Psoas muscle (tissue), 8 donors: ENCODE measurements around the gene ARHGAP15. TPM values are rescaled to one million over a fixed set of nuclear protein-coding genes. Genes with fewer than 3 reads are reported as not detected.

ENCODE experiments used
- ATAC-seq, 4 donors: fragments of 200-7000 bp; cut with Tn5 transposase; one replicate each; pipeline ENCODE4 v1.9.1; 2020; ENCODE audit warnings: moderate library complexity in 3 of 4, mild to moderate bottlenecking in 2 of 4
- DNase-seq, 2 donors: peaks; one replicate each; pipeline ENCODE4 v3.0.0-alpha.2; 2020
- H3K27ac ChIP-seq: fragments of 200-600 bp; one replicate; pipeline ENCODE4 v1.8.0; 2022
- H3K27me3 ChIP-seq, 3 donors: fragments of 200-600 bp in 1 of 3; one replicate each; pipeline versions ENCODE4 v1.6.1 to v1.8.0; 2013 to 2022; ENCODE audit warnings: low read length in 2 of 3, mild to moderate bottlenecking in 2 of 3, moderate library complexity in 1 of 3; ENCODE audit not compliant: insufficient read depth in 3 of 3
- H3K36me3 ChIP-seq, 2 donors: fragments of 200-600 bp in 1 of 2; one replicate each; pipeline versions ENCODE4 v1.6.1 to v1.8.0; 2013 to 2022; ENCODE audit warnings: low read depth in 1 of 2, mild to moderate bottlenecking in 1 of 2, moderate library complexity in 1 of 2; ENCODE audit not compliant: insufficient read depth in 1 of 2
- H3K4me1 ChIP-seq: fragments of 200-600 bp; one replicate; pipeline ENCODE4 v1.8.0; 2022
- H3K4me3 ChIP-seq: fragments of 200-600 bp; one replicate; pipeline ENCODE4 v1.8.0; 2022; ENCODE audit warnings: mild to moderate bottlenecking
- H3K9me3 ChIP-seq: fragments of 200-600 bp; one replicate; pipeline ENCODE4 v1.8.0; 2022
- WGBS, 3 donors: extraction: QIAGEN DNeasy Blood & Tissue Kit; methylation state at CpG; one replicate each; pipeline versions ENCODE4 v1.1.6 to v1.1.7; 2013; 5-methylcytosine and 5-hydroxymethylcytosine counted together
- intact Hi-C, 2 donors: fragments of 100-400 bp; cut with DNase I; formaldehyde crosslinking; loops; one replicate each; pipeline versions ENCODE4 v1.11.0 to v1.14.2; 2022
- polyA plus RNA-seq, 3 donors: library from polyadenylated mRNA; stranded (reverse); fragments of 200-250 nt; gene quantifications; one replicate each; pipeline ENCODE4 v1.2.3, GENCODE V29; 2013
- total RNA-seq, 4 donors: library from RNA; stranded (reverse); fragmentation: NEBNext Ultra II Directional in 2 of 4; extraction: Animal tissue kit (Norgen Biotek cat#: 25700) in 2 of 4; gene quantifications; one replicate each; pipeline versions ENCODE4 v1.2.1 to v1.2.4, GENCODE V29; 2021 to 2023
- TF ChIP-seq, protein P1 (sequence below): fragments of 200-600 bp; IDR thresholded peaks from one replicate; pipeline ENCODE4 v1.8.0; 2022; ENCODE audit warnings: antibody characterized with exemption
- donor health status: healthy with polysubstance abuse.
- donor health status: DM: no; HTN: no; CAD: no; lungs with moderate emphysema.
- donor health status: Bipolar disorder and iron deficiency.
- donor health status: healthy.
- donor health status: DM: yes; HTN: yes; CAD: no.
- donor health status: DM: no; HTN: no; CAD: no.
- donor health status: DM: no; HTN: no; CAD: no.
- donor health status: DM: yes; HTN: yes; CAD: no.

The ARHGAP15 gene
- total and polyA plus RNA-seq, 7 donors = 0.49 to 3.1 (median 0.95) TPM

DNA sequence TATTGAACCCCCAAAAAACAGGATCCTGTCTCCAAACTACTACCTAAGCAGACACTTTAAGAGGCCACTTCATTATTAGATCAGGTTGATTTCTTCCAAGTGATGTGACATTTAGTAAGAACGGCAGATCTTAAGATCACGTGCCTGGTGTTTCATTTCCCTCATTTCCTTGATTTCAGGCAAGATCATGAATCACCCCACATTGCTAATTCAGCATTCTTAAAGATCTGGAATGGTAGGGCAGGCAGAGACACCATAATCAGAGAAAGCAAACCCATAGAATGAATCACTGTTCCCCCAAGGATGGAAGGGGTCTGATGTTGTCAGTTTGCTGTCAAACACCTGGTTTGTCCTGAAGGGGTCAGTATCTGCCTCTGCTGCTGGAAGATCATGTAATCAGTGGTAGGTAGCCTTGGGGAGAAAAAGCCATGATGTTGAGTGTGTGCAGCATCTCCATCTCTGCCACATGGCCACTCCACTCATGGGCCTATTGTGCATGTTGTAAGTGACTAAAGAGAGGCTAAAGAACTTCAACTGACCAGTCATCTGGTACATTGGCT is 133.9 kb downstream of the ARHGAP15 start:
- H3K27me3 ChIP-seq = no peaks in the 10 kb centered on the region
- ATAC-seq (no peak), DNase-seq (no peak)
- H3K36me3 ChIP-seq = no peaks in the 10 kb centered on the region
- intact Hi-C loops = no loop called here
- no peak overlapping the region for H3K4me3 ChIP-seq
- no peaks in the 10 kb centered on the region for H3K4me1 ChIP-seq
- H3K27ac ChIP-seq = no peak overlapping the region
- WGBS, 3 donors = 88 to 97% (median 89%) methylated on average over 2 of the region's 2 CpGs
- TF ChIP-seq, protein P1, sequence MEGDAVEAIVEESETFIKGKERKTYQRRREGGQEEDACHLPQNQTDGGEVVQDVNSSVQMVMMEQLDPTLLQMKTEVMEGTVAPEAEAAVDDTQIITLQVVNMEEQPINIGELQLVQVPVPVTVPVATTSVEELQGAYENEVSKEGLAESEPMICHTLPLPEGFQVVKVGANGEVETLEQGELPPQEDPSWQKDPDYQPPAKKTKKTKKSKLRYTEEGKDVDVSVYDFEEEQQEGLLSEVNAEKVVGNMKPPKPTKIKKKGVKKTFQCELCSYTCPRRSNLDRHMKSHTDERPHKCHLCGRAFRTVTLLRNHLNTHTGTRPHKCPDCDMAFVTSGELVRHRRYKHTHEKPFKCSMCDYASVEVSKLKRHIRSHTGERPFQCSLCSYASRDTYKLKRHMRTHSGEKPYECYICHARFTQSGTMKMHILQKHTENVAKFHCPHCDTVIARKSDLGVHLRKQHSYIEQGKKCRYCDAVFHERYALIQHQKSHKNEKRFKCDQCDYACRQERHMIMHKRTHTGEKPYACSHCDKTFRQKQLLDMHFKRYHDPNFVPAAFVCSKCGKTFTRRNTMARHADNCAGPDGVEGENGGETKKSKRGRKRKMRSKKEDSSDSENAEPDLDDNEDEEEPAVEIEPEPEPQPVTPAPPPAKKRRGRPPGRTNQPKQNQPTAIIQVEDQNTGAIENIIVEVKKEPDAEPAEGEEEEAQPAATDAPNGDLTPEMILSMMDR = no peak
- H3K9me3 ChIP-seq = no peaks in the 10 kb centered on the region

DNA sequence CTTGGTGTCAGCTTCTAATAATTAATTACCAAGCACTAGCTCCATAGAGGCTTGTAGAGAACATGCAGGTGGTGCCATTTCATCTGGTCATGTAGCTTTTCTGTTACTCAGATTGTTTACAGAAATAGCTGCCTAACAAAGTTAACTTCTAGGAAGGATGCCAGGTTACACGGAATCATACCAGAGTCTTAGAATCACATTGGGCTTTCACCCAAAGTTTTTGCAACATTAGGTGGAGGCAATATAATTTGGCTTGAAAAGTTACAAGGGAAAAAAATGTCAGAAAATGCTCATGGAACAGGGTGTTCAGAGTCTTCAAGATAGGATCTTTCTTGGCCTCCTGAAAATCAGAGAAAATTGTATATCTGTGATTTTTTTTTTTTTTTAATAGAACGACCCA is 135.6 kb downstream of the ARHGAP15 start:
- intact Hi-C loops = no loop called here
- no peaks in the 10 kb centered on the region for H3K9me3 ChIP-seq
- TF ChIP-seq, protein P1 = no peak
- no peak overlapping the region for H3K27ac ChIP-seq
- H3K36me3 ChIP-seq = no peaks in the 10 kb centered on the region
- ATAC-seq (peak in 2 of 4 donors; percentile 11 to 60), DNase-seq (no peak)
- WGBS, 3 donors = 13 to 24% (median 19%) methylated on average over 2 of the region's 2 CpGs
- H3K4me1 ChIP-seq = no peaks in the 10 kb centered on the region
- H3K4me3 ChIP-seq = no peak overlapping the region
- no peaks in the 10 kb centered on the region for H3K27me3 ChIP-seq

DNA sequence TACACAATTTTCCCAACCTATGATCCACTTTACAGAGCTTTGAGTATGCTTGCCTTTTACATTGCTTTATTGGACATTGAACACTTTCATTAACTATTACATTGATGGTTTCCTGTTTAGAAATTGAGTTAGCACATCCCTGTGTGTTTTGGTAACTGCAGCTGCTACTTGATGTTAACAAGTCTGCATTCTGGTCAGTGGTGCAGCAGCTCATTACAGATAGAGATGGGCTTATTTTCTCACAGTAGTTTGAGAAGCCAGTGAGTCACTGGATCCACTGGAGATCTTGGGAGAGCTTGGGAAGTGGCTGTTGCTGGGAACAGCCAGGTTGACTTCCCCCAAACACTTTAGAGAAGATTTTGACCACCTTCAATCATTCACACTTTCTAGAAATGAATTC is 150.5 kb downstream of the ARHGAP15 start:
- no peak overlapping the region for H3K27ac ChIP-seq
- H3K9me3 ChIP-seq = no peaks in the 10 kb centered on the region
- no peak overlapping the region for H3K4me3 ChIP-seq
- no peaks in the 10 kb centered on the region for H3K4me1 ChIP-seq
- ATAC-seq (no peak), DNase-seq (no peak)
- TF ChIP-seq, protein P1 = no peak
- no peaks in the 10 kb centered on the region for H3K36me3 ChIP-seq
- no peaks in the 10 kb centered on the region for H3K27me3 ChIP-seq
- intact Hi-C loops = no loop called here

DNA sequence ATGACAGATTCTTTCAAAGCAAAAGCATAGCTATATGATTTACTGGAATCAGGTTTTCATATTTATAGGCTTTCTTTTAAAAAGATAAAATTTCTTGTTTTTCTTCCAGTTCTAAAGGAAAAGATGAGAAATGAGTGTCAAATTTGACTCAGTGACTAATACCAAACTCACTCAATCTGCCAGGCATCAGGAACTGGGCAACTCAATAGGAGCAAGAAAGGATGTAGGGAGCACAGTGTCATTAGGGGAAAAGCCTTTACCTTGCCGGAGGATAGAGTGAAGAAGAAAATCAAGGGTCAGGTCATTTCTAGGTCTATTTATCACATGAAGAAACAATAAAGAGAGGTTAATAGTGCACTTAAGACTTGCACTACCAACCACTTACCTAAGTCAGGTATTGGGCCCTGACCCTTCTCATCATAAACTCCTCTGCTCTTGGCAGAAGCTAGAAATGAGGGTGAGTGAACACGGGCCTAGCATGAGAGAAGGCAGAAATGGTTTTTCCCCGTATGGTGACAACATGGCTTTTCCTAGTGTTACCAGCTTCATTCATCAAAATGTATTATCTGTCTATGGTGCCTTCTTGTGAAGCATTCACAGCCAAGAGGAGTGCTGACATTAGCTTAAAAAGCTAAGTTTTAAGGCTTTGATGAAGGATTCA is 151.0 kb downstream of the ARHGAP15 start:
- DNase-seq (no peak), ATAC-seq (no peak)
- TF ChIP-seq, protein P1 = no peak
- Histone ChIP-seq H3K4me3 (no peak overlapping the region), H3K27me3 (no peaks in the 10 kb centered on the region), H3K9me3 (no peaks in the 10 kb centered on the region), H3K36me3 (no peaks in the 10 kb centered on the region), H3K27ac (no peak overlapping the region), H3K4me1 (no peaks in the 10 kb centered on the region)
- 84 to 98% (median 88%) methylated on average over 3 of the region's 3 CpGs for WGBS, 3 donors
- intact Hi-C loops = no loop called here

DNA sequence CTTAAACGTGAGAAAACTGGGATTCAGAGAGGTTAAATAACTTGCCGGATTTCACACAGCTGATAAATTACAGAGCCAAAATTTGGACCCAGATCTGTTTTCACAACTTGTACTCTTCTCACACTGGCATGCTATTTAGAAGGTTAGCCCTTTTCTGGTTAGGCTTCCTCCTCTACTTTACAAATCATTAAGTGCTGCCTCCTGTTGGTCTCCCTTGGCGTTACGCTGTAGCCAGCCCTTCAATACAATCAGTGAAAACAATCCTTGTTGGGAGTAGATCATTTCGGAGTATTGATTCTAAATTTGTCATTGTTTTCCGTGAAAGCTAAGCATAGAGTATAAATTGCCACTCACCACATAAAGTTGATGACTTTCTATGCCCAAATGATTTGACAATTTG is 153.5 kb downstream of the ARHGAP15 start:
- Histone ChIP-seq H3K27ac (no peak overlapping the region), H3K27me3 (no peaks in the 10 kb centered on the region), H3K4me1 (no peaks in the 10 kb centered on the region), H3K36me3 (no peaks in the 10 kb centered on the region), H3K4me3 (no peak overlapping the region), H3K9me3 (no peaks in the 10 kb centered on the region)
- WGBS, 3 donors = 81 to 88% (median 86%) methylated on average over 6 of the region's 6 CpGs
- intact Hi-C loops = no loop called here
- ATAC-seq (no peak), DNase-seq (no peak)
- TF ChIP-seq, protein P1 = no peak
